Measurements from ENCODE around the gene MYOM1. TPM values are rescaled to one million over a fixed set of nuclear protein-coding genes. Genes with fewer than 3 reads are reported as not detected.

MYOM1 gene
- total RNA-seq, 1 experiment from 2014 or later, result 0.41 TPM

- intact Hi-C loops (cut with micrococcal nuclease; ENCODE audit: unreplicated experiment), result loop anchor here (1.0 to 2.0 kb wide), 6 partner anchors 26 to 131 kb away; no protein-coding TSS in a partner anchor
- H3K4me1 ChIP-seq, result peaks cover 21% of the 10 kb centered on the region
- H3K9me3 ChIP-seq, result no peaks in the 10 kb centered on the region
- DNase-seq, result peak; percentile 75 to 78
- no peaks in the 10 kb centered on the region for H3K36me3 ChIP-seq (ENCODE audit: control insufficient read depth, insufficient read depth, low read length)
- H3K4me3 Mint-ChIP-seq (ENCODE audit: unreplicated experiment), result peak overlapping the region; percentile 4
- CTCF ChIA-PET, result interaction anchor here (0.7 to 1.9 kb wide), 14 partner anchors 11 to 184 kb away, joined by 3 to 10 read pairs (median 4); partner anchors contain the start of gene MYL12A
- TF ChIP-seq, protein P1, sequence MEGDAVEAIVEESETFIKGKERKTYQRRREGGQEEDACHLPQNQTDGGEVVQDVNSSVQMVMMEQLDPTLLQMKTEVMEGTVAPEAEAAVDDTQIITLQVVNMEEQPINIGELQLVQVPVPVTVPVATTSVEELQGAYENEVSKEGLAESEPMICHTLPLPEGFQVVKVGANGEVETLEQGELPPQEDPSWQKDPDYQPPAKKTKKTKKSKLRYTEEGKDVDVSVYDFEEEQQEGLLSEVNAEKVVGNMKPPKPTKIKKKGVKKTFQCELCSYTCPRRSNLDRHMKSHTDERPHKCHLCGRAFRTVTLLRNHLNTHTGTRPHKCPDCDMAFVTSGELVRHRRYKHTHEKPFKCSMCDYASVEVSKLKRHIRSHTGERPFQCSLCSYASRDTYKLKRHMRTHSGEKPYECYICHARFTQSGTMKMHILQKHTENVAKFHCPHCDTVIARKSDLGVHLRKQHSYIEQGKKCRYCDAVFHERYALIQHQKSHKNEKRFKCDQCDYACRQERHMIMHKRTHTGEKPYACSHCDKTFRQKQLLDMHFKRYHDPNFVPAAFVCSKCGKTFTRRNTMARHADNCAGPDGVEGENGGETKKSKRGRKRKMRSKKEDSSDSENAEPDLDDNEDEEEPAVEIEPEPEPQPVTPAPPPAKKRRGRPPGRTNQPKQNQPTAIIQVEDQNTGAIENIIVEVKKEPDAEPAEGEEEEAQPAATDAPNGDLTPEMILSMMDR (IDR thresholded peaks at IDR 0.05; ENCODE audit: insufficient read depth in 1 of 2, low read depth in 1 of 2, low read length in 1 of 2, severe bottlenecking in 1 of 2, unreplicated experiment in 1 of 2), result peak; percentile 65 to 91
- H3K27me3 ChIP-seq (replicated peaks; ENCODE audit: control insufficient read depth, insufficient read depth, low read length), result no peaks in the 10 kb centered on the region
- no TSS peak for BruUV-seq (replicated peaks)
- H3K4me3 ChIP-seq (ENCODE audit: low read depth, low read length), result no peak overlapping the region
- H3K4me1 Mint-ChIP-seq (ENCODE audit: low read depth, unreplicated experiment), result peaks cover 13% of the 10 kb centered on the region
- no peaks in the 10 kb centered on the region for H3K27me3 Mint-ChIP-seq (ENCODE audit: insufficient read depth, unreplicated experiment)
- peak overlapping the region; percentile 11 for H3K27ac Mint-ChIP-seq (ENCODE audit: unreplicated experiment)
- no peaks in the 10 kb centered on the region for H3K36me3 Mint-ChIP-seq (ENCODE audit: insufficient read depth, unreplicated experiment)
- H3K9me3 Mint-ChIP-seq (ENCODE audit: unreplicated experiment), result no peaks in the 10 kb centered on the region
- POLR2A ChIA-PET, result no interaction called here
Measured at GRCh38 chr18:3062798-3063680, 156.7 kb downstream of the MYOM1 start.

DNA sequence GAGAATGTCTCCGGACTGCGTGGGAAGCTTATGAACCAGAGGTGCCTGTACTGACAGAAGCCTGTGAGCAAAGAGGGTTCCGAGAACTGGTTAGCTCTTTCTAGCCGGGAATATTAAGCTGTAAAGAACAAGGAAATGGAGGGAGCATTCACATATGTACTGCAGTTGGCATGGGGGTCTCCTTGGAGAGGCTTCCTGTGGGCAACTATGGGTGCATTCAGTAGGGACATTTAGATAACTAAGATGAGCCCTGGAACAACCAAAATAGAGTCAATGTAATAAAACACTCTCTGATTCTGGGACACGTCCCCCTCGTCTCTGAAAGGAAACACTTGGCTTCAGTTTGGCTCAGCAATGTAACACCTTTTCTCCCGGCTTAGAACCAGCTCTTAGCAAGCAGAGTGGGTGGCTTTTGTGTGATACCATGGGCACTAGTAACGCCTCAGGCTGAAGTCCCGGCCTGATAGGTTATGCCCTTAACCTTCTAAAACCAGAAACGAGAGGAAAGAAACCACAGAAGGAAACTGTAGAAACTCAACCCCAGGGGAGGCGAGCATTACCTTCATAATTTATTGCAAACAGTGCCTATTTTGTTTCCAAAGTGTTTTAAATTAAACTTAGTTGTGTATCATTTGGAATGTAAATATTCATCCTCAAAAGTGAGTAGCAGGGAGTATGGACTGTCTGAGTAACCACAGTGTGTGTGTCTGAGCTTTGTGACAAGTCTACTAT is 158.0 kb downstream of the MYOM1 start:
- Histone ChIP-seq H3K36me3 (ENCODE audit: control insufficient read depth, insufficient read depth, low read length) (no peaks in the 10 kb centered on the region), H3K4me3 (ENCODE audit: low read depth, low read length) (no peak overlapping the region), H3K4me1 (peaks cover 21% of the 10 kb centered on the region), H3K9me3 (no peaks in the 10 kb centered on the region), H3K27me3 (replicated peaks; ENCODE audit: control insufficient read depth, insufficient read depth, low read length) (no peaks in the 10 kb centered on the region)
- BruUV-seq (replicated peaks), result no TSS peak
- Mint-ChIP-seq H3K36me3 (ENCODE audit: insufficient read depth, unreplicated experiment) (no peaks in the 10 kb centered on the region), H3K4me1 (ENCODE audit: low read depth, unreplicated experiment) (peaks cover 13% of the 10 kb centered on the region), H3K27ac (ENCODE audit: unreplicated experiment) (no peak overlapping the region), H3K4me3 (ENCODE audit: unreplicated experiment) (no peak overlapping the region), H3K27me3 (ENCODE audit: insufficient read depth, unreplicated experiment) (no peaks in the 10 kb centered on the region), H3K9me3 (ENCODE audit: unreplicated experiment) (no peaks in the 10 kb centered on the region)
- TF ChIP-seq, protein P1 (IDR thresholded peaks at IDR 0.05; ENCODE audit: insufficient read depth in 1 of 2, low read depth in 1 of 2, low read length in 1 of 2, severe bottlenecking in 1 of 2, unreplicated experiment in 1 of 2), result no peak
- POLR2A ChIA-PET, result no interaction called here
- CTCF ChIA-PET, result interaction anchor here (1.1 to 1.9 kb wide), 5 partner anchors 28 to 75 kb away, joined by 3 to 10 read pairs (median 8); no protein-coding TSS in a partner anchor
- DNase-seq, result no peak
- intact Hi-C loops (cut with micrococcal nuclease; ENCODE audit: unreplicated experiment), result loop anchor here (2.0 kb wide), 4 partner anchors 25 to 67 kb away; no protein-coding TSS in a partner anchor

All from Caco-2 (cell line).